GM12875 (cell line): Measurements from ENCODE around the gene WDR43.

ENCODE experiments used
- H3K4me3 ChIP-seq: one replicate; pipeline ENCODE4 v1.5.1; 2011; ENCODE audit warnings: low read depth, low read length, control low read depth
- TF ChIP-seq, protein P1 (sequence below): IDR thresholded peaks from 2 replicates; pipeline ENCODE4 v1.5.1; 2011; ENCODE audit warnings: low read depth, mild to moderate bottlenecking, control low read depth, inconsistent platforms, low read length, moderate library complexity, borderline replicate concordance; ENCODE audit not compliant: insufficient read depth

The WDR43 gene

DNA sequence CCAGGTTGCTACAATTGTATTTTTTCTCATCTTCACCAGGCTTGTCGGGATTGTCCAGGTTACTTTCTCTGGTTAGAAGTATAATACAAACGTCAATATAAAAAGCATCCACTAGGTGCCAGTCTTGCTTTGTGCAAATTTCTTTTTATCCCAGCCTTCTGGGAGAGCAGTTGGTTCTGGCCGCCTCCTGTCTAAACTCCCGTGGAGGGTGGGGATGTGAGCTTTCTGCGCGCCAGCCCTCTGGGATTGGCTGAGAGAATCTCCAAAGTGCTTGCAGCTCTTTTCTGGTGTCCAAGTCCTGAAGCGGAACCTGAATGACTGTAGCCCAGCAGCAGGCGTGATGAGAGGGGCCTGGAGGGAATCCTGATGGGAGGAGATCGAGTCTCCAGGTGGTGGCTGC, 64.2 kb downstream of the WDR43 start:
- TF ChIP-seq, protein P1, sequence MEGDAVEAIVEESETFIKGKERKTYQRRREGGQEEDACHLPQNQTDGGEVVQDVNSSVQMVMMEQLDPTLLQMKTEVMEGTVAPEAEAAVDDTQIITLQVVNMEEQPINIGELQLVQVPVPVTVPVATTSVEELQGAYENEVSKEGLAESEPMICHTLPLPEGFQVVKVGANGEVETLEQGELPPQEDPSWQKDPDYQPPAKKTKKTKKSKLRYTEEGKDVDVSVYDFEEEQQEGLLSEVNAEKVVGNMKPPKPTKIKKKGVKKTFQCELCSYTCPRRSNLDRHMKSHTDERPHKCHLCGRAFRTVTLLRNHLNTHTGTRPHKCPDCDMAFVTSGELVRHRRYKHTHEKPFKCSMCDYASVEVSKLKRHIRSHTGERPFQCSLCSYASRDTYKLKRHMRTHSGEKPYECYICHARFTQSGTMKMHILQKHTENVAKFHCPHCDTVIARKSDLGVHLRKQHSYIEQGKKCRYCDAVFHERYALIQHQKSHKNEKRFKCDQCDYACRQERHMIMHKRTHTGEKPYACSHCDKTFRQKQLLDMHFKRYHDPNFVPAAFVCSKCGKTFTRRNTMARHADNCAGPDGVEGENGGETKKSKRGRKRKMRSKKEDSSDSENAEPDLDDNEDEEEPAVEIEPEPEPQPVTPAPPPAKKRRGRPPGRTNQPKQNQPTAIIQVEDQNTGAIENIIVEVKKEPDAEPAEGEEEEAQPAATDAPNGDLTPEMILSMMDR, result peak; percentile 46; the same call in 1 of the 2 replicates
- H3K4me3 ChIP-seq, result no peak overlapping the region

DNA sequence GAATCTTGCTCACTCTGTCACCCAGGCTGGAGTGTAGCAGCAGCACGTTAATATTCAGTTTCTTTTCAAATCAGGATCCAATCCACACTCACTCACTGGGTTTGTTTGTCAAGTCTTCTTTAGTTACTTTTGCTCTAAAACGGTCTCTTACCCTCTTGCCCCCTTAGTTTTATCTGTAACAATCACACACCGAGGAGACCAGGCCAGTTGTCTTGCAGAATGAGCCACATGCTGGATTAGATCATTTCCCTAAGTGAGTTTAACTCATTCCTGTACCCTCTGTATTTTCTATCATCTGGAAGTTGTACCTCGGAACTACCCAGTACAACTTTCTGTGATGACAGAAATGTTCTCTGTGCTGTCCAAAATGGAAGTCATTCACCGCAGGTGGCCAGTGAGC, 65.9 kb downstream of the WDR43 start:
- H3K4me3 ChIP-seq, result no peak overlapping the region
- TF ChIP-seq, protein P1, result no peak

DNA sequence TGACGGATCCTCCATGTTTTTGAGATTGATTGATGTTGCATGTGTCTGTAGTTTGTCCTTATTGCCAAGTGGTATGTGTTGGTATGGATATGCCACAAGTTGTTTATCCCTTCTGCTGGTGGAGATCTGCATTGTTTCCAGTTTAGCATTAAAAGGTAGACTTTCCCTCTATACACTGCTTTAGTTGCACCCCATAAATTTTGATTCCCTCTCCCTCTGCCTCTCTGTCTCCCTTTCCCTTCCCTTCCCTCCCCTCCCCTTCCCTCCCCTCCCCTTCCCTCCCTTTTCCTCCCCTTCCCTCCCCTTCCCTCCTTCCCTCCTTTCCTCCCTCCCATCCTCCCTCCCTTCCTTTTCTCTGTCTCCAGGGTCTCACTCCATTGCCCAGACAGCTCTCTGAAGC, 68.0 kb downstream of the WDR43 start:
- H3K4me3 ChIP-seq, result no peak overlapping the region
- TF ChIP-seq, protein P1, result no peak

DNA sequence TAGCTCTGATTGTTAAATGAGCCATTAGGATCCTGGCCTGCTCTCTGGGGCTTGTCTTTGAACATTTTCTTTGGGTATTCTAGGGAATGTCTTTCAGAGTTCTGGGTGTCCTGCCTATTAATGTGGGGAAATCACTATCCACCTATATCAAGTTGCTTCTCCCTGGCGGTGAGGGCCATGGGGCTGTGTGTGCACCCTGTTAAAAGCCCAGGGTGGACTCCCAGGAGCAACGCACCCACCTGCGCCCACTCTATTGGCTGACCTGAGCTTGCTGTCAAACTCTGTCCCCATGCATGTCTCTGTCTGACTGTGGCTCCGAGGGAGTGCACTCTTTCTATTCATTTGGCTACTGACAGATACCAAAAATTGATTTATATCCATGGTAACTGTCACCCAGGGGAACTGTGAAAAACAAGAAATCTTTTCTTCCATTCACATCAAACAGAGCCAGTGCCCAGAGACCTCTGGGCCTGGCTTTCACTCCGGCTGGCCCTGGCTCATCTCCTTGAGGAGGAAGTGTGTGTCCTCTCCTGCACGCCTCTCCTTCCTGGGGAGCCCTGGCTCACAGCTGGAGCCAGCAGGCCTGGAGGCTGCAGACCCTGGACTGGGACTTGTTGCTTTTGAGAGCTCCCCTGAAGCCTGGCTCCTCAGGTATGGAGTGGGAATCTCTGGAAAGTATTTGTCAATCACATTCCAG, 76.1 kb downstream of the WDR43 start:
- H3K4me3 ChIP-seq, result no peak overlapping the region
- TF ChIP-seq, protein P1, result no peak

DNA sequence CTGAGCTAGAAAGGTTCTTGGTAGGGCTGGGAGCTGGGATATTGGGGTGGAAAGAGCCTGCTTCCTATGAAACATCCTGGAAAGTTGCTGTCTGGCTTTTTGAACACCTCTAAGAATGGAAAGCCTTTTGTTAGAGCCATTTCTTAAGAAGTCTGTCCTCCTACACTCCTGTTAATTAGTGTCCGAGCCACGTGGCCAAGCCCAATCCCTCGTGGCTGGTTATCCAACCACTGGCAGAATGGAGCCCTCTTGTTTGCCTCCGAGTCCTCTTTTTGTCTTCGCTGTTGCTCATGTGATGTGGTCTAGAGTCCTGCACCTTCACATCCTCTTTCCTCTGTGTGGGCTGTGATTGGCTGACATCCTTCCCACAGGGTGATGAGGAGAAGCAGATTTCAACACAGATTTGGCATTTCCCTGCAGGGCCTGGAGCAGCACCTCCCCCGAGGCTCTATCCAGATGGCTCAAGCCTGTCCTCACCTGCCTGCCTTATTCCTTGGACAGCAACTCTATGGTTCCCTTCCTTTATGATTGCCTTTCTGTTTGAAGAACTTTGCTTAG, 78.4 kb downstream of the WDR43 start:
- TF ChIP-seq, protein P1, result no peak
- no peak overlapping the region for H3K4me3 ChIP-seq

DNA sequence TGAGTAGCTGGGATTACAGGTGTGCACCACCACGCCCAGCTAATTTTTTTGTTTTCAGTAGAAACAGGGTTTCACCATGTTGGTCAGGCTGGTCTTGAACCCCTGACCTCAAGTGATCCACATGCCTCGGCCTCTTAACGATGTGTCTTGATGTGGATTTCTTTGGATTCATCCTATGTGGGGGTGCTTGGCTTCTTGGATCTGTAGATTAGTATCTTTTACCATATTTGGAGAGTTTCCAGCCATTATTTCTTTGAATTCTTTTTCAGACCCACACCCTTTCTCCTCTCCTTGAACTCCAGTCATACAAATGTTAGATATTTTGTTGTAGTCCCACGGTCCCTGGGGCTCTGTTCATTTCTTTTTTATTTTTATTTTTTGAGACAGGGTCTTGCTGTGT, 79.8 kb downstream of the WDR43 start:
- H3K4me3 ChIP-seq, result no peak overlapping the region
- TF ChIP-seq, protein P1, result no peak

DNA sequence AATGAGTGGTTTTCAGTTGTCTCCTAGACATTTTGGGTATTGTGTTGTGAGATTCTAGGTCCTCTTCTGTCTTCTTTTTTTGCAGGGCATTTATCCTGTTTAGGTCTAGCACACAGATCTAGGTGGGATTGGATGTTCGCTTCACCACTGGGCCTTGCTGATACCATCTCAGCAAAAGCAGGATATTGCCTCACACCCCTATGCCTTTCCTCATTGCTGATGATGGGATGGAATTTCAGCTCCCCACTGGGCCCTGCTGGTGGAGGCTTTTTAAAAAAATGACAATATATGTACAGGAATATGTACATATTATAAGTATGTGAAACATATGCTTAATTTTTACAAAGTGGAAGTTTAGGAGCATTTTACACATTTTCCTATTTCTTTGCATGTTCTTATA, 81.2 kb downstream of the WDR43 start:
- TF ChIP-seq, protein P1, result no peak
- H3K4me3 ChIP-seq, result no peak overlapping the region
